IMR-90 (cell line): Measurements from ENCODE around the gene ZNF550. TPM values are rescaled to one million over a fixed set of nuclear protein-coding genes. Genes with fewer than 3 reads are reported as not detected.

Source experiments
- ATAC-seq: fragments of 200-7000 bp; cut with Tn5 transposase; 2 replicates; pipeline ENCODE4 v1.9.1; 2020; ENCODE audit warnings: low read depth, mild to moderate bottlenecking, moderate library complexity
- BruUV-seq: library from RNA; stranded (reverse); fragments of 400-500 nt; replicated peaks from 2 replicates; lab custom pipeline; 2021; lab: Mats Ljungman, UMichigan
- CTCF ChIA-PET: fragments of 300-600 bp; formaldehyde crosslinking; extraction: SDS; loops from one replicate; lab custom pipeline; 2021; ENCODE audit warnings: antibody characterized with exemption; lab: Yijun Ruan, JAX
- POLR2A ChIA-PET: fragments of 300-600 bp; sonication (Branson Sonifier 250); formaldehyde crosslinking; loops from one replicate; lab custom pipeline; 2022; ENCODE audit warnings: antibody characterized with exemption; ENCODE audit not compliant: unreplicated experiment; lab: Charles Lee
- DNase-seq: peaks from one replicate; pipeline ENCODE4 v3.0.0; 2013
- H2AFZ ChIP-seq: replicated peaks from 2 replicates; pipeline ENCODE3; 2013; ENCODE audit warnings: low read length, mild to moderate bottlenecking; ENCODE audit not compliant: poor library complexity
- H2AK5ac ChIP-seq: 2 replicates; pipeline ENCODE4 v1.6.1; 2013; ENCODE audit warnings: low read depth, low read length, inconsistent platforms
- H2AK9ac ChIP-seq: replicated peaks from 2 replicates; pipeline ENCODE3; 2013; ENCODE audit warnings: mild to moderate bottlenecking, low read depth, low read length, moderate library complexity; ENCODE audit not compliant: poor library complexity
- H2BK120ac ChIP-seq: 2 replicates; pipeline ENCODE4 v1.6.1; 2013; ENCODE audit warnings: low read depth, low read length, inconsistent platforms
- H2BK15ac ChIP-seq: 3 replicates; pipeline ENCODE4 v1.6.1; 2013; ENCODE audit warnings: low read depth, low read length, inconsistent platforms
- H2BK20ac ChIP-seq: 2 replicates; pipeline ENCODE4 v1.6.1; 2013; ENCODE audit warnings: low read depth, mild to moderate bottlenecking, inconsistent platforms, low read length, moderate library complexity
- H2BK5ac ChIP-seq: 2 replicates; pipeline ENCODE4 v1.6.1; 2013; ENCODE audit warnings: mild to moderate bottlenecking, low read depth, low read length, inconsistent platforms; ENCODE audit not compliant: poor library complexity, severe bottlenecking
- H3K14ac ChIP-seq: replicated peaks from 2 replicates; pipeline ENCODE4 v1.6.1; 2013; ENCODE audit warnings: low read depth, low read length, inconsistent platforms
- H3K18ac ChIP-seq: 2 replicates; pipeline ENCODE4 v1.6.1; 2013; ENCODE audit warnings: low read depth, low read length, control low read depth
- H3K23ac ChIP-seq: 2 replicates; pipeline ENCODE4 v1.6.1; 2013; ENCODE audit warnings: low read depth, low read length, inconsistent platforms
- H3K27ac ChIP-seq: 2 replicates; pipeline ENCODE4 v1.5.1; 2013; ENCODE audit warnings: mild to moderate bottlenecking, control low read depth, low read length; ENCODE audit not compliant: insufficient read depth
- H3K27me3 ChIP-seq: 2 replicates; pipeline ENCODE4 v1.6.1; 2013; ENCODE audit warnings: low read length; ENCODE audit not compliant: control insufficient read depth, insufficient read depth
- H3K36me3 ChIP-seq: 2 replicates; pipeline ENCODE4 v1.6.1; 2013; ENCODE audit warnings: low read length, mixed read lengths; ENCODE audit not compliant: control insufficient read depth, insufficient read depth
- H3K4ac ChIP-seq: 2 replicates; pipeline ENCODE4 v1.6.1; 2013; ENCODE audit warnings: low read depth, low read length, inconsistent platforms
- H3K4me1 ChIP-seq: 2 replicates; pipeline ENCODE4 v1.6.1; 2013; ENCODE audit warnings: low read length, mixed read lengths; ENCODE audit not compliant: control insufficient read depth, insufficient read depth
- H3K4me2 ChIP-seq: 2 replicates; pipeline ENCODE4 v1.6.1; 2013; ENCODE audit warnings: low read depth, mild to moderate bottlenecking, control low read depth, low read length, moderate library complexity
- H3K4me3 ChIP-seq: 2 replicates; pipeline ENCODE4 v1.5.1; 2013; ENCODE audit warnings: low read depth, mild to moderate bottlenecking, control low read depth, low read length, moderate library complexity; ENCODE audit not compliant: insufficient read depth
- H3K56ac ChIP-seq: 2 replicates; pipeline ENCODE4 v1.6.1; 2013; ENCODE audit warnings: low read length, inconsistent platforms; ENCODE audit not compliant: insufficient read depth; ENCODE audit errors: extremely low read depth
- H3K79me1 ChIP-seq, 2 experiments: 2 replicates each; pipeline ENCODE4 v1.6.1; 2013; ENCODE audit warnings: low read length in 2 of 2, inconsistent platforms in 1 of 2, low read depth in 1 of 2
- H3K9ac ChIP-seq: 2 replicates; pipeline ENCODE4 v1.6.1; 2013; ENCODE audit warnings: low read depth, low read length, control low read depth
- H3K9me1 ChIP-seq: 2 replicates; pipeline ENCODE4 v1.6.1; 2013; ENCODE audit warnings: low read length, inconsistent platforms; ENCODE audit not compliant: insufficient read depth
- H3K9me3 ChIP-seq: 2 replicates; pipeline ENCODE4 v1.6.1; 2013; ENCODE audit warnings: low read length; ENCODE audit not compliant: control insufficient read depth, insufficient read depth
- H4K20me1 ChIP-seq: 2 replicates; pipeline ENCODE4 v1.6.1; 2013; ENCODE audit warnings: low read length, inconsistent platforms; ENCODE audit not compliant: insufficient read depth
- H4K5ac ChIP-seq: 2 replicates; pipeline ENCODE4 v1.6.1; 2013; ENCODE audit warnings: mild to moderate bottlenecking, low read depth, low read length, control low read depth
- H4K8ac ChIP-seq, 2 experiments: 2 replicates each; pipeline ENCODE4 v1.6.1; 2013; ENCODE audit warnings: low read depth in 2 of 2, low read length in 2 of 2, control low read depth in 1 of 2, inconsistent platforms in 1 of 2
- H4K91ac ChIP-seq: 2 replicates; pipeline ENCODE4 v1.6.1; 2013; ENCODE audit warnings: low read depth, low read length, inconsistent platforms; ENCODE audit not compliant: insufficient read depth
- CHD1 ChIP-seq: IDR thresholded peaks from 2 replicates; pipeline ENCODE4 v1.6.1; 2012; ENCODE audit warnings: low read depth, low read length, improper control_type of control experiment
- FOS ChIP-seq: fragments of 150-350 bp; IDR thresholded peaks from 2 replicates; pipeline ENCODE4 v1.6.1; 2016; ENCODE audit warnings: low read depth, low read length
- NFE2L2 ChIP-seq: fragments of 150-350 bp; IDR thresholded peaks from 2 replicates; pipeline ENCODE4 v1.6.1; 2016; ENCODE audit warnings: low read depth, mild to moderate bottlenecking, low read length
- RAD21 ChIP-seq: IDR thresholded peaks from 2 replicates; pipeline ENCODE4 v1.6.1; 2012; ENCODE audit warnings: low read length, improper control_type of control experiment
- RCOR1 ChIP-seq: IDR thresholded peaks from 2 replicates; pipeline ENCODE4 v1.6.1; 2012; ENCODE audit warnings: mild to moderate bottlenecking, low read length, improper control_type of control experiment; ENCODE audit not compliant: insufficient replicate concordance
- RFX5 ChIP-seq: IDR thresholded peaks from 2 replicates; pipeline ENCODE4 v1.8.0; 2012; ENCODE audit warnings: low read depth, mild to moderate bottlenecking, low read length, moderate library complexity
- SMC3 ChIP-seq: fragments of 150-350 bp; IDR thresholded peaks from 2 replicates; pipeline ENCODE4 v1.6.1; 2016; ENCODE audit warnings: low read depth, mild to moderate bottlenecking, antibody characterized with exemption, low read length, moderate library complexity
- dilution Hi-C: fragments of 300-500 bp; cut with HindIII; formaldehyde crosslinking; loops from one replicate; pipeline ENCODE4 v1.14.3; 2018; ENCODE audit warnings: low sequenced_read_pairs; ENCODE audit not compliant: unreplicated experiment
- in situ Hi-C: fragments of 300-500 bp; cut with MboI; formaldehyde crosslinking; loops from 3 replicates; pipeline ENCODE4 v1.14.3; 2019; ENCODE audit warnings: low sequenced_read_pairs, inconsistent platforms, mixed read lengths
- intact Hi-C: fragments of 100-400 bp; cut with micrococcal nuclease; formaldehyde crosslinking; loops from 2 replicates; pipeline ENCODE4 v1.10.0; 2022
- polyA plus RNA-seq, 3 experiments: library from polyadenylated mRNA; depleted of rRNA; stranded (reverse); fragments of >200 nt; gene quantifications; 2 replicates each; pipeline ENCODE4 v1.2.3, GENCODE V29; 2012; ENCODE audit warnings: low replicate concordance in 1 of 3
- total RNA-seq: library from RNA; depleted of rRNA; stranded (reverse); fragments of >200 nt; gene quantifications from 2 replicates; pipeline ENCODE4 v1.2.3, GENCODE V29; 2012

The ZNF550 gene
- total and polyA plus RNA-seq, 2 of the 4 experiments (the other 2 are of a cell fraction): 5.7 to 12.5 TPM

DNA sequence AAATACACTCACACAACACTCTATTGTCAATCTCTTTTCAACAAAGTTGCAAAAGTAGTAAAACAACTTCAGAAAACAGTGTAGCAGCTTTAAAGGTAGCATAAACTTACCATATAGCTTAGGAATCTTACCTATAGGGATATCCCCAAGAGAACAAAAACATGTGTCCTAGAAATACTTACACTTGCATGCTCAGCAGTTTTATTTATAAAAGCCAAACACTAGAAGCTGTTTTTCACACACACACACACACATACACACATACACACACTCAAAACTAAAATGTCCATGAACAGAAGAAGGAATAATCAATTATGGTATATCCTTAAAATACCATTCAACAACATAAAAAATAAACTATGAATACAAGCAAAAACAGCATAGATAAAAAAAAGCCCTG is 48.2 kb downstream of the ZNF550 start:
- H3K56ac ChIP-seq: no peak overlapping the region
- H3K14ac ChIP-seq: no peak overlapping the region
- no peak overlapping the region for H3K23ac ChIP-seq
- intact Hi-C loops: no loop called here
- no peak overlapping the region for H2BK120ac ChIP-seq
- ChIA-PET CTCF (interaction anchor here (0.9 kb wide), 1 partner anchor 8 kb away, joined by 5 read pairs; no protein-coding TSS in a partner anchor), POLR2A (no interaction called here)
- no peak overlapping the region for H2BK20ac ChIP-seq
- no peak overlapping the region for H2AFZ ChIP-seq
- H3K4me3 ChIP-seq: no peak overlapping the region
- H2BK5ac ChIP-seq: no peak overlapping the region
- H4K91ac ChIP-seq: no peak overlapping the region
- dilution Hi-C loops: no loop called here
- no peak overlapping the region for H3K27ac ChIP-seq
- no peak overlapping the region for H3K18ac ChIP-seq
- H3K4me1 ChIP-seq: no peaks in the 10 kb centered on the region
- H3K9ac ChIP-seq: no peak overlapping the region
- H3K9me3 ChIP-seq: peaks cover 36% of the 10 kb centered on the region
- ATAC-seq (no peak), DNase-seq (no peak)
- H3K9me1 ChIP-seq: no peaks in the 10 kb centered on the region
- TF ChIP-seq RFX5 (no peak), RCOR1 (no peak), SMC3 (no peak), FOS (no peak), RAD21 (no peak), NFE2L2 (no peak), CHD1 (no peak)
- no peaks in the 10 kb centered on the region; a peak in 1 of 4 replicates for H3K79me1 ChIP-seq
- in situ Hi-C loops: no loop called here
- H4K20me1 ChIP-seq: no peaks in the 10 kb centered on the region
- no peak overlapping the region for H3K4ac ChIP-seq
- BruUV-seq: no TSS peak
- no peak overlapping the region for H3K4me2 ChIP-seq
- no peaks in the 10 kb centered on the region for H3K27me3 ChIP-seq
- no peak overlapping the region for H2BK15ac ChIP-seq
- H3K36me3 ChIP-seq: peaks cover 37% of the 10 kb centered on the region
- no peak overlapping the region for H4K5ac ChIP-seq
- no peak overlapping the region for H2AK5ac ChIP-seq
- no peak overlapping the region for H4K8ac ChIP-seq
- H2AK9ac ChIP-seq: no peak overlapping the region
